Adrenal gland (tissue), 12 donors: ENCODE measurements around the gene CALM1. TPM values are rescaled to one million over a fixed set of nuclear protein-coding genes. Genes with fewer than 3 reads are reported as not detected.

Experiments used
- DNase-seq, 7 donors: peaks; one replicate each; pipeline ENCODE4 v3.0.0-alpha.2; 2019 to 2020
- H3K27ac ChIP-seq, 5 donors: fragments of 200-600 bp; sonication (generic) in 4 of 5; 1 replicate in 3 of 5; 2 replicates in 2 of 5; pipeline versions ENCODE4 v1.5.1 to v1.8.0; 2016 to 2020; ENCODE audit warnings: mild to moderate bottlenecking in 1 of 5
- H3K27me3 ChIP-seq: fragments of 200-600 bp; 2 replicates; pipeline ENCODE4 v1.8.0; 2021
- H3K36me3 ChIP-seq, 2 donors: fragments of 200-600 bp; replicated peaks in 1 of 2; 1 replicate in 1 of 2; 2 replicates in 1 of 2; pipeline versions ENCODE4 v1.5.1 to v1.8.0; 2018 to 2022
- H3K4me1 ChIP-seq, 2 donors: fragments of 200-600 bp; replicated peaks in 1 of 2; 1 replicate in 1 of 2; 2 replicates in 1 of 2; pipeline versions ENCODE4 v1.5.1 to v1.8.0; 2018 to 2021
- H3K4me3 ChIP-seq, 4 donors: fragments of 200-600 bp; sonication (generic) in 3 of 4; one replicate each; pipeline ENCODE4 v1.5.1; 2016 to 2018
- H3K9me3 ChIP-seq, 3 donors: fragments of 200-600 bp; sonication (generic) in 1 of 3; replicated peaks in 1 of 3; 1 replicate in 2 of 3; 2 replicates in 1 of 3; pipeline versions ENCODE4 v1.5.1 to v1.8.0; 2016 to 2021
- CTCF ChIP-seq, 6 experiments: fragments of 450-650 bp in 4 of 6; fragments of 200-600 bp in 2 of 6; sonication (generic) in 1 of 6; IDR thresholded peaks; 1 replicate in 5 of 6; 2 replicates in 1 of 6; pipeline versions ENCODE4 v1.5.1 to v1.8.0; 2016 to 2021; ENCODE audit warnings: antibody characterized with exemption in 6 of 6, mild to moderate bottlenecking in 2 of 6, moderate library complexity in 1 of 6
- POLR2A ChIP-seq, 2 donors: fragments of 450-650 bp; IDR thresholded peaks; one replicate each; pipeline ENCODE4 v1.6.1; 2017; ENCODE audit warnings: antibody characterized with exemption in 2 of 2, mild to moderate bottlenecking in 2 of 2, moderate library complexity in 1 of 2
- WGBS, 4 donors: extraction: QIAGEN DNeasy Blood & Tissue Kit in 2 of 4; methylation state at CpG; one replicate each; pipeline versions ENCODE4 v1.1.5 to v1.1.7; 2013 to 2017; 5-methylcytosine and 5-hydroxymethylcytosine counted together
- intact Hi-C, 2 donors: fragments of 100-400 bp; cut with DNase I; formaldehyde crosslinking; loops; one replicate each; pipeline versions ENCODE4 v1.14.1 to v1.15.0; 2022 to 2023
- polyA plus RNA-seq, 3 donors: library from polyadenylated mRNA; stranded (reverse); fragments of 200-250 nt in 2 of 3; fragments of 350-450 nt in 1 of 3; fragmentation: Illumina TruSeq in 1 of 3; extraction: RNeasy Lipid Tissue Mini Kit (QIAGEN cat#74804) in 1 of 3; gene quantifications; one replicate each; pipeline ENCODE4 v1.2.3, GENCODE V29; 2013 to 2014
- total RNA-seq, 9 donors: library from RNA; depleted of rRNA in 4 of 9; stranded (reverse); fragments of >200 nt in 4 of 9; fragments of 120-200 nt in 1 of 9; fragmentation: NEBNext Ultra II Directional in 1 of 9; extraction: Animal tissue kit (Norgen Biotek cat#: 25700) in 1 of 9; gene quantifications; one replicate each; pipeline versions ENCODE4 v1.1.0 to v1.2.4, GENCODE V29; 2013 to 2023
- donor health status: healthy with polysubstance abuse.
- donor health status: Bipolar disorder and iron deficiency.
- donor health status: DM: yes; HTN: yes; CAD: no.
- donor health status: DM: no; HTN: no; CAD: no.
- donor health status: DM: no; HTN: no; CAD: no.
- donor health status: DM: yes; HTN: yes; CAD: no.

The CALM1 gene
- total and polyA plus RNA-seq, 12 donors = 153 to 402 (median 232) TPM

GRCh38 chr14:90445011-90445410 is 48.2 kb downstream of the CALM1 start:
- no peak overlapping the region for H3K27ac ChIP-seq
- 86 to 91% (median 88%) methylated on average over 4 of the region's 4 CpGs for WGBS, 4 donors
- DNase-seq = no peak
- no peaks in the 10 kb centered on the region for H3K36me3 ChIP-seq
- H3K4me1 ChIP-seq = peaks cover 0 to 5% of the 10 kb centered on the region in 2 donors
- no peaks in the 10 kb centered on the region for H3K27me3 ChIP-seq
- no peaks in the 10 kb centered on the region for H3K9me3 ChIP-seq
- no peak for TF ChIP-seq CTCF (IDR thresholded peaks at IDR 0.05)
- no peak for TF ChIP-seq POLR2A (IDR thresholded peaks at IDR 0.05)
- intact Hi-C loops = no loop called here
- H3K4me3 ChIP-seq = no peak overlapping the region

DNA sequence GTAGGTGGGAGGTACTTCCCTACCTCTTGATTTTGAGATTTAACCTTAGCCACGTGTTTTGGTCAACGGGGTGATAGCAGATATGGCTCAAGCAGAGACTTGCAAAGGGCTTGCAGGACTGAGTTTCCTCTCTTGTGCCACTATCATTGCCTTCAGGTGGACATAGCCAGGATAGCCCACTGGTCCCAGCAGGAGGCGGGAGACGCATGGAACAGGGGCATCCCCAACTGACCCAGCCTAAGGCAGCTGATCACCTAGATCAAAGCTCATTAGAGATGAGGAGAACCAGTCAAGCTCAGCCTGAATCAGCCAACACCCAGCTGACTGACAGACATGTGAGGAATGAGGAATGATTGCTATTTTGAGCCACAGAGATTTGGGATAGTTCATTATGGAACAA is 49.6 kb downstream of the CALM1 start:
- intact Hi-C loops = no loop called here

GRCh38 chr14:90447720-90448497 is 51.1 kb downstream of the CALM1 start:
- peak in 1 of 7 donors; percentile 38 for DNase-seq
- intact Hi-C loops = no loop called here
- Histone ChIP-seq H3K4me1 (peaks cover 0 to 6% of the 10 kb centered on the region in 2 donors), H3K27me3 (no peaks in the 10 kb centered on the region), H3K9me3 (no peaks in the 10 kb centered on the region), H3K4me3 (no peak overlapping the region), H3K27ac (no peak overlapping the region), H3K36me3 (no peaks in the 10 kb centered on the region)
- TF ChIP-seq CTCF (IDR thresholded peaks at IDR 0.05) (no peak), POLR2A (IDR thresholded peaks at IDR 0.05) (no peak)
- WGBS, 4 donors = 87 to 93% (median 90%) methylated on average over 8 to 9 of the region's 9 CpGs

More for the DNA sequence above, 49.6 kb downstream of the CALM1 start:
- no peak overlapping the region for H3K4me3 ChIP-seq
- no peaks in the 10 kb centered on the region for H3K36me3 ChIP-seq
- no peaks in the 10 kb centered on the region for H3K27me3 ChIP-seq
- DNase-seq = no peak
- no peak overlapping the region for H3K27ac ChIP-seq
- WGBS, 4 donors = 66 to 90% (median 85%) methylated on average over 2 to 4 of the region's 4 CpGs
- no peak for TF ChIP-seq POLR2A (IDR thresholded peaks at IDR 0.05)
- no peak for TF ChIP-seq CTCF (IDR thresholded peaks at IDR 0.05)
- no peaks in the 10 kb centered on the region for H3K9me3 ChIP-seq
- H3K4me1 ChIP-seq = peaks cover 0 to 5% of the 10 kb centered on the region in 2 donors

DNA sequence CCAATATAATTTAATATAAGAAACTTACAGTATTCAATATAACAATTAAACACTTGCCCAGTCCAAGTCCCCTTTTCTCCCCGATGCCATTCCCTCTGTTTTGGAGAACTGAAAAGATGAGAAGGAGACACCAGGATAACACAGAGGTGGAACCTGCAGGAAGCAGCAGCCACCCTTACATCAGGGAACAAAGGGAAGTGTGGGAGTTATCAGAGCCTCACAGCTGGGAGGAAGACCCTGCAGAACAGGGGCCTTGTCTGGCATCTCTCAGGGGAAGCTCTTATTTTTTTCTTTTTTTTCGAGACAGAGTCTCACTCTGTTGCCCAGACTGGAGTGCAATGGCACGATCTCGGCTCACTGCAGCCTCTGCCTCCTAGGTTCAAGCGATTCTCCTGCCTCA is 52.6 kb downstream of the CALM1 start:
- TF ChIP-seq CTCF (IDR thresholded peaks at IDR 0.05) (no peak), POLR2A (IDR thresholded peaks at IDR 0.05) (no peak)
- intact Hi-C loops = no loop called here
- peak in 1 of 7 donors; percentile 10 for DNase-seq
- no peaks in the 10 kb centered on the region for H3K27me3 ChIP-seq
- no peak overlapping the region for H3K4me3 ChIP-seq
- H3K4me1 ChIP-seq = peaks cover 0 to 6% of the 10 kb centered on the region in 2 donors
- H3K9me3 ChIP-seq = no peaks in the 10 kb centered on the region
- 68 to 86% (median 77%) methylated on average over 5 of the region's 5 CpGs for WGBS, 4 donors
- no peak overlapping the region for H3K27ac ChIP-seq
- no peaks in the 10 kb centered on the region for H3K36me3 ChIP-seq
